GM12878 (cell line): ENCODE data around the gene SLX4IP. TPM values are rescaled to one million over a fixed set of nuclear protein-coding genes. Genes with fewer than 3 reads are reported as not detected.
A peak's percentile ranks its signal among the peaks of the same experiment; 100 is the strongest.

Experiments used
- BCLAF1 ChIP-seq: fragments of 450-650 bp; IDR thresholded peaks from 2 replicates; pipeline ENCODE4 v1.6.1; 2017; ENCODE audit warnings: antibody characterized with exemption, mild to moderate bottlenecking, moderate library complexity
- BMI1 ChIP-seq: fragments of 450-650 bp; IDR thresholded peaks from 2 replicates; pipeline ENCODE4 v1.6.1; 2016; ENCODE audit warnings: mild to moderate bottlenecking, moderate library complexity, borderline replicate concordance
- CEBPB ChIP-seq, 2 experiments: fragments of 150-350 bp in 1 of 2; IDR thresholded peaks; 2 replicates each; pipeline ENCODE4 v1.6.1; 2012 to 2014; ENCODE audit warnings: low read depth in 2 of 2, low read length in 2 of 2, borderline replicate concordance in 1 of 2, inconsistent platforms in 1 of 2
- CREM ChIP-seq: IDR thresholded peaks from 2 replicates; pipeline ENCODE4 v1.6.1; 2014; ENCODE audit warnings: antibody characterized with exemption, low read depth
- E4F1 ChIP-seq: fragments of 450-650 bp; IDR thresholded peaks from 2 replicates; pipeline ENCODE4 v1.6.1; 2018; ENCODE audit warnings: borderline replicate concordance, mild to moderate bottlenecking; ENCODE audit not compliant: partially characterized antibody
- IKZF1 ChIP-seq: fragments of 450-650 bp; conservative IDR thresholded peaks from 2 replicates; pipeline ENCODE4 v1.6.1; 2017; ENCODE audit warnings: antibody characterized with exemption, mild to moderate bottlenecking
- JUNB ChIP-seq: IDR thresholded peaks from 2 replicates; pipeline ENCODE4 v1.6.1; 2016; ENCODE audit warnings: antibody characterized with exemption, mild to moderate bottlenecking
- JUND ChIP-seq: IDR thresholded peaks from 2 replicates; pipeline ENCODE4 v1.6.1; 2012; ENCODE audit warnings: low read depth, mild to moderate bottlenecking, low read length, improper control_type of control experiment, moderate library complexity
- LARP7 ChIP-seq: fragments of 450-650 bp; IDR thresholded peaks from 2 replicates; pipeline ENCODE4 v1.6.1; 2017; ENCODE audit warnings: mild to moderate bottlenecking
- MXI1 ChIP-seq: fragments of 150-350 bp; IDR thresholded peaks from 2 replicates; pipeline ENCODE4 v1.6.1; 2011; ENCODE audit warnings: low read depth, mild to moderate bottlenecking, inconsistent platforms, low read length, improper control_type of control experiment
- MYC ChIP-seq: IDR thresholded peaks from 2 replicates; pipeline ENCODE4 v1.6.1; 2011; ENCODE audit warnings: mild to moderate bottlenecking, low read length, moderate library complexity, inconsistent platforms; ENCODE audit not compliant: insufficient read depth, insufficient replicate concordance, insufficient read length, severe bottlenecking
- POLR2AphosphoS2 ChIP-seq: IDR thresholded peaks from 2 replicates; pipeline ENCODE4 v1.6.1; 2011; ENCODE audit warnings: low read depth, mild to moderate bottlenecking, low read length, improper control_type of control experiment, moderate library complexity
- RAD51 ChIP-seq: fragments of 450-650 bp; IDR thresholded peaks from 2 replicates; pipeline ENCODE4 v1.6.1; 2016; ENCODE audit warnings: moderate library complexity, mild to moderate bottlenecking, inconsistent platforms
- RELA ChIP-seq: fragments of 450-650 bp; IDR thresholded peaks from 2 replicates; pipeline ENCODE4 v1.8.0; 2014; ENCODE audit warnings: borderline replicate concordance; ENCODE audit not compliant: partially characterized antibody
- RELB ChIP-seq: fragments of 450-650 bp; IDR thresholded peaks from 2 replicates; pipeline ENCODE4 v1.6.1; 2017; ENCODE audit warnings: low read depth, mild to moderate bottlenecking, moderate library complexity
- RUNX3 ChIP-seq: IDR thresholded peaks from 2 replicates; pipeline ENCODE4 v1.6.1; 2012; ENCODE audit warnings: low read length, inconsistent platforms
- SIX5 ChIP-seq: IDR thresholded peaks from 2 replicates; pipeline ENCODE4 v1.6.1; 2011; ENCODE audit warnings: mild to moderate bottlenecking, low read depth, low read length, moderate library complexity; ENCODE audit not compliant: severe bottlenecking
- SMARCA5 ChIP-seq: fragments of 450-650 bp; IDR thresholded peaks from 2 replicates; pipeline ENCODE4 v1.6.1; 2017; ENCODE audit warnings: mild to moderate bottlenecking
- SP1 ChIP-seq: IDR thresholded peaks from one replicate; pipeline ENCODE4 v1.6.1; 2011; ENCODE audit warnings: low read depth, low read length
- SPI1 ChIP-seq: IDR thresholded peaks from 2 replicates; pipeline ENCODE4 v1.6.1; 2011; ENCODE audit warnings: low read depth, mild to moderate bottlenecking, low read length, moderate library complexity, borderline replicate concordance; ENCODE audit not compliant: insufficient read depth
- SREBF2 ChIP-seq: IDR thresholded peaks from 2 replicates; pipeline ENCODE4 v1.6.1; 2012; ENCODE audit warnings: mild to moderate bottlenecking, low read length
- SUZ12 ChIP-seq: fragments of 200-600 bp; sonication (generic); IDR thresholded peaks from one replicate; pipeline ENCODE4 v1.6.1; 2018; ENCODE audit warnings: antibody characterized with exemption, mild to moderate bottlenecking; ENCODE audit not compliant: unreplicated experiment
- TARDBP ChIP-seq: IDR thresholded peaks from 2 replicates; pipeline ENCODE4 v1.6.1; 2016; ENCODE audit warnings: borderline replicate concordance
- ZNF274 ChIP-seq: IDR thresholded peaks from one replicate; pipeline ENCODE4 v1.8.0; 2011; ENCODE audit not compliant: insufficient read length, insufficient read depth
- ZNF384 ChIP-seq: IDR thresholded peaks from 2 replicates; pipeline ENCODE4 v1.6.1; 2012; ENCODE audit warnings: low read depth, mild to moderate bottlenecking, low read length, improper control_type of control experiment, borderline replicate concordance
- polyA plus RNA-seq, 11 experiments: library from polyadenylated mRNA; depleted of rRNA in 4 of 11; unstranded in 6 of 11; stranded (reverse) in 5 of 11; fragments of >200 nt; fragmentation: Nextera tagmentation in 4 of 11; fragmentation: Illumina TruSeq in 1 of 11; extraction: Ambion mirVana in 4 of 11; extraction: Trizol in 1 of 11; gene quantifications; 1 replicate in 1 of 11; 2 replicates in 10 of 11; pipeline versions ENCODE4 v1.2.1 to v1.2.3, GENCODE V29; 2011 to 2016; ENCODE audit warnings: inconsistent platforms in 2 of 11, missing spikeins in 2 of 11, low read depth in 1 of 11
- total RNA-seq, 4 experiments: library from RNA; depleted of rRNA in 3 of 4; stranded (reverse); fragments of >200 nt in 3 of 4; fragmentation: Illumina TruSeq in 1 of 4; extraction: Trizol in 1 of 4; gene quantifications; 2 replicates each; pipeline versions ENCODE4 v1.2.1 to v1.2.3, GENCODE V29; 2013 to 2021

SLX4IP gene
- total and polyA plus RNA-seq, 10 of the 15 experiments (the other 5 are each of a cell fraction or from before 2014, with no cell fraction given), result 2.2 to 11.0 (median 6.3) TPM

GRCh38 chr20:10511509-10512251 is 76.6 kb downstream of the SLX4IP start (continued):
- TF ChIP-seq BCLAF1 (no peak), E4F1 (no peak), BMI1 (no peak; the same call in 1 of the 2 replicates), SIX5 (no peak), POLR2AphosphoS2 (no peak), SREBF2 (no peak), SUZ12 (no peak), ZNF384 (no peak), MXI1 (peak; percentile 46; the same call in 1 of the 2 replicates), CEBPB (IDR thresholded peaks at IDR 0.05; ENCODE audit: borderline replicate concordance in 1 of 2, low read depth in 2 of 2, low read length in 2 of 2) (no peak), SPI1 (no peak), MYC (no peak), RUNX3 (peak; percentile 93), CREM (peak; percentile 82), RAD51 (peak; percentile 96), TARDBP (no peak), RELA (peak; percentile 55), JUND (peak; percentile 86), ZNF274 (no peak), LARP7 (peak; percentile 42), IKZF1 (peak; percentile 77), RELB (peak; percentile 74), SP1 (peak; percentile 11), JUNB (peak; percentile 87), SMARCA5 (no peak)
